Measurements from ENCODE around the gene ATP5PD.

DNA sequence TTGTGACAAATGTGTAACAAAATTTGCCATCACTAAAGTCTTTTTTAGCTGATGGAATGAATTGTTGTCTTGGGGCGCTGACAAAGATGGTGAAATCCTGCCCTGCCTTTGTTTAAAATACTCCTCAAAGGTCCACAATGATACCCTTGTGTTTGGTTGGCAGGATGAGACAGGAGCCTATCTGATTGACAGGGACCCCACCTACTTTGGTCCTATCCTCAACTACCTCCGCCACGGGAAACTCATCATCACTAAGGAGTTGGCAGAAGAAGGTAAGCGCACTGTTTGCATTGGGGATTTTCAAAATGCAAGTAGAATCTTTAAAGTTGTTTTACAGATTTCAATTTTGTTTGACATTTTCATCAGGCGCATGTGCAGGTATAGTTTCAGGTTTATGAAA is 2.3 kb upstream of the ATP5PD start:
- TF ChIP-seq POLR2A (IDR thresholded peaks at IDR 0.05), result no peak
- TF ChIP-seq, protein P1, sequence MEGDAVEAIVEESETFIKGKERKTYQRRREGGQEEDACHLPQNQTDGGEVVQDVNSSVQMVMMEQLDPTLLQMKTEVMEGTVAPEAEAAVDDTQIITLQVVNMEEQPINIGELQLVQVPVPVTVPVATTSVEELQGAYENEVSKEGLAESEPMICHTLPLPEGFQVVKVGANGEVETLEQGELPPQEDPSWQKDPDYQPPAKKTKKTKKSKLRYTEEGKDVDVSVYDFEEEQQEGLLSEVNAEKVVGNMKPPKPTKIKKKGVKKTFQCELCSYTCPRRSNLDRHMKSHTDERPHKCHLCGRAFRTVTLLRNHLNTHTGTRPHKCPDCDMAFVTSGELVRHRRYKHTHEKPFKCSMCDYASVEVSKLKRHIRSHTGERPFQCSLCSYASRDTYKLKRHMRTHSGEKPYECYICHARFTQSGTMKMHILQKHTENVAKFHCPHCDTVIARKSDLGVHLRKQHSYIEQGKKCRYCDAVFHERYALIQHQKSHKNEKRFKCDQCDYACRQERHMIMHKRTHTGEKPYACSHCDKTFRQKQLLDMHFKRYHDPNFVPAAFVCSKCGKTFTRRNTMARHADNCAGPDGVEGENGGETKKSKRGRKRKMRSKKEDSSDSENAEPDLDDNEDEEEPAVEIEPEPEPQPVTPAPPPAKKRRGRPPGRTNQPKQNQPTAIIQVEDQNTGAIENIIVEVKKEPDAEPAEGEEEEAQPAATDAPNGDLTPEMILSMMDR (IDR thresholded peaks at IDR 0.05), result no peak
- TF ChIP-seq POLR2AphosphoS5 (IDR thresholded peaks at IDR 0.05), result no peak
- no peak for TF ChIP-seq EP300 (IDR thresholded peaks at IDR 0.05)
